ENCODE data around the gene CNIH3.

The CNIH3 gene

GRCh38 chr1:224651188-224651587, 35.1 kb downstream of the CNIH3 start:
- Histone ChIP-seq H3F3A (ENCODE audit: insufficient read depth) (no peaks in the 10 kb centered on the region), H3K4me3 (ENCODE audit: insufficient read depth, low read length, poor library complexity, severe bottlenecking) (no peak overlapping the region), H2AFZ (ENCODE audit: low read depth, low read length, severe bottlenecking) (no peak overlapping the region), H3K27me3 (ENCODE audit: low read length) (no peaks in the 10 kb centered on the region), H3K4me2 (ENCODE audit: low read depth, low read length, poor library complexity, severe bottlenecking) (no peak overlapping the region), H3K36me3 (ENCODE audit: low read length) (no peaks in the 10 kb centered on the region), H3K27ac (ENCODE audit: low read depth, low read length) (no peak overlapping the region), H4K20me1 (ENCODE audit: low read depth, low read length) (no peaks in the 10 kb centered on the region), H3K9me3 (ENCODE audit: insufficient read depth, low read length) (no peaks in the 10 kb centered on the region), H3K79me2 (ENCODE audit: insufficient read depth, low read length) (no peaks in the 10 kb centered on the region), H3K9me2 (replicated peaks; ENCODE audit: insufficient read depth, low read length) (no peaks in the 10 kb centered on the region), H3K9ac (ENCODE audit: low read length) (no peak overlapping the region)
- TF ChIP-seq CTCF (IDR thresholded peaks at IDR 0.05; ENCODE audit: insufficient read depth, low read length, poor library complexity, severe bottlenecking) (no peak), EZH2phosphoT487 (conservative IDR thresholded peaks at IDR 0.05; ENCODE audit: low read length) (no peak)

GRCh38 chr1:224656392-224656791, 40.3 kb downstream of the CNIH3 start:
- Histone ChIP-seq H3K9ac (ENCODE audit: low read length) (no peak overlapping the region), H3K79me2 (ENCODE audit: insufficient read depth, low read length) (no peaks in the 10 kb centered on the region), H3K9me2 (replicated peaks; ENCODE audit: insufficient read depth, low read length) (no peaks in the 10 kb centered on the region), H3K36me3 (ENCODE audit: low read length) (no peaks in the 10 kb centered on the region), H3K9me3 (ENCODE audit: insufficient read depth, low read length) (no peaks in the 10 kb centered on the region), H3K4me3 (ENCODE audit: insufficient read depth, low read length, poor library complexity, severe bottlenecking) (no peak overlapping the region), H3K27ac (ENCODE audit: low read depth, low read length) (no peak overlapping the region), H2AFZ (ENCODE audit: low read depth, low read length, severe bottlenecking) (no peak overlapping the region), H3K4me2 (ENCODE audit: low read depth, low read length, poor library complexity, severe bottlenecking) (no peak overlapping the region), H3K27me3 (ENCODE audit: low read length) (no peaks in the 10 kb centered on the region), H4K20me1 (ENCODE audit: low read depth, low read length) (no peaks in the 10 kb centered on the region), H3F3A (ENCODE audit: insufficient read depth) (no peaks in the 10 kb centered on the region)
- TF ChIP-seq EZH2phosphoT487 (conservative IDR thresholded peaks at IDR 0.05; ENCODE audit: low read length) (no peak), CTCF (IDR thresholded peaks at IDR 0.05; ENCODE audit: insufficient read depth, low read length, poor library complexity, severe bottlenecking) (no peak)

- H3K9ac ChIP-seq (ENCODE audit: low read length): no peak overlapping the region
- no peaks in the 10 kb centered on the region for H3K79me2 ChIP-seq (ENCODE audit: insufficient read depth, low read length)
- no peaks in the 10 kb centered on the region for H4K20me1 ChIP-seq (ENCODE audit: low read depth, low read length)
- H3K9me3 ChIP-seq (ENCODE audit: insufficient read depth, low read length): no peaks in the 10 kb centered on the region
- H3K27ac ChIP-seq (ENCODE audit: low read depth, low read length): no peak overlapping the region
- no peak overlapping the region for H3K4me2 ChIP-seq (ENCODE audit: low read depth, low read length, poor library complexity, severe bottlenecking)
- H3K27me3 ChIP-seq (ENCODE audit: low read length): no peaks in the 10 kb centered on the region
- no peak overlapping the region for H3K4me3 ChIP-seq (ENCODE audit: insufficient read depth, low read length, poor library complexity, severe bottlenecking)
- no peaks in the 10 kb centered on the region for H3K36me3 ChIP-seq (ENCODE audit: low read length)
- no peak overlapping the region for H2AFZ ChIP-seq (ENCODE audit: low read depth, low read length, severe bottlenecking)
- TF ChIP-seq CTCF (IDR thresholded peaks at IDR 0.05; ENCODE audit: insufficient read depth, low read length, poor library complexity, severe bottlenecking) (no peak), EZH2phosphoT487 (conservative IDR thresholded peaks at IDR 0.05; ENCODE audit: low read length) (no peak)
- H3F3A ChIP-seq (ENCODE audit: insufficient read depth): no peaks in the 10 kb centered on the region
- no peaks in the 10 kb centered on the region for H3K9me2 ChIP-seq (replicated peaks; ENCODE audit: insufficient read depth, low read length)
Observed at GRCh38 chr1:224660074-224660473, 44.0 kb downstream of the CNIH3 start.
